GM18909 (cell line): ENCODE results near the gene SND1.
"Not testable (repeated sequence)": the region's sequence is repeated elsewhere in the genome, so short reads cannot be mapped to it uniquely, and the experiment has no call there.

Experiments
- ATAC-seq: cut with Tn5 transposase; IDR thresholded peaks from one replicate; pipeline ENCODE4 v1.9.1; 2021; ENCODE audit warnings: mild to moderate bottlenecking; ENCODE audit not compliant: unreplicated experiment, poor library complexity

Gene SND1

GRCh38 chr7:127652333-127653248, 597 bp downstream of the SND1 start:
- ATAC-seq, result peak; percentile 17

- ATAC-seq, result no peak
Observed at GRCh38 chr7:127653396-127653795, 1.4 kb downstream of the SND1 start.

GRCh38 chr7:127654404-127655394, 2.7 kb downstream of the SND1 start:
- no peak for ATAC-seq

GRCh38 chr7:127655720-127656119, 3.7 kb downstream of the SND1 start:
- no peak for ATAC-seq

GRCh38 chr7:127657500-127657899, 5.5 kb downstream of the SND1 start:
- no peak for ATAC-seq

- no peak for ATAC-seq
Observed at GRCh38 chr7:127658970-127659630, 7.1 kb downstream of the SND1 start.

- ATAC-seq, result no peak
Observed at GRCh38 chr7:127665922-127666321, 13.9 kb downstream of the SND1 start.

GRCh38 chr7:127666602-127667001, 14.6 kb downstream of the SND1 start:
- no peak for ATAC-seq

- no peak for ATAC-seq
Observed at GRCh38 chr7:127667017-127667670, 15.2 kb downstream of the SND1 start.

GRCh38 chr7:127667759-127668530, 16.0 kb downstream of the SND1 start:
- no peak for ATAC-seq

GRCh38 chr7:127671341-127671740, 19.3 kb downstream of the SND1 start:
- ATAC-seq, result no peak

- ATAC-seq, result no peak
Observed at GRCh38 chr7:127673902-127674301, 21.9 kb downstream of the SND1 start.

GRCh38 chr7:127674361-127674760, 22.4 kb downstream of the SND1 start:
- no peak for ATAC-seq

GRCh38 chr7:127674923-127675322, 22.9 kb downstream of the SND1 start:
- not testable (repeated sequence) for ATAC-seq

- ATAC-seq, result no peak
Observed at GRCh38 chr7:127675721-127676120, 23.7 kb downstream of the SND1 start.

- ATAC-seq, result no peak
Observed at GRCh38 chr7:127677433-127678230, 25.6 kb downstream of the SND1 start.

- ATAC-seq, result no peak
Observed at GRCh38 chr7:127678337-127678736, 26.3 kb downstream of the SND1 start.

GRCh38 chr7:127678947-127679346, 27.0 kb downstream of the SND1 start:
- ATAC-seq, result peak; percentile 85
